ENCODE results near the gene XCL2.

DNA sequence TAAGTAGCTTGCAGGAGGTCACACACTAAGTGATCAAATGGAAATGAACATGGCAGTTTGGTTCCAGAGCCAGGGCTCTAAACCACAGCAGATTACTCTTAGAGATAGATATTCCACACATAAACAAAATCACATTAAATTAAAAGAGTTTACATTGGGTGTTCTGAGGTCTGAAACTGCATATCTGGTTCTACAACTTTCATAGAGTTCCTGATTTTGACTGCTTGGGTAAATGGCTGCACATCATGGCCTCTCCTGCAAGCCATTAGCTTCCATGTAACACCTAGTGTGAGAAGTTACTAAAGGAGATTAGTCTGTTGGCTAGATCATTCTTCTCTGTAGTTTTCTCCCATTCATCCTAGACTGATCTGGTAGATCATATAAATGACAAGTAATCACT, 12.8 kb upstream of the XCL2 start:
- TF ChIP-seq GABPA (IDR thresholded peaks at IDR 0.05; ENCODE audit: low read depth) = no peak
- TF ChIP-seq, protein P1, sequence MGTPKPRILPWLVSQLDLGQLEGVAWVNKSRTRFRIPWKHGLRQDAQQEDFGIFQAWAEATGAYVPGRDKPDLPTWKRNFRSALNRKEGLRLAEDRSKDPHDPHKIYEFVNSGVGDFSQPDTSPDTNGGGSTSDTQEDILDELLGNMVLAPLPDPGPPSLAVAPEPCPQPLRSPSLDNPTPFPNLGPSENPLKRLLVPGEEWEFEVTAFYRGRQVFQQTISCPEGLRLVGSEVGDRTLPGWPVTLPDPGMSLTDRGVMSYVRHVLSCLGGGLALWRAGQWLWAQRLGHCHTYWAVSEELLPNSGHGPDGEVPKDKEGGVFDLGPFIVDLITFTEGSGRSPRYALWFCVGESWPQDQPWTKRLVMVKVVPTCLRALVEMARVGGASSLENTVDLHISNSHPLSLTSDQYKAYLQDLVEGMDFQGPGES (IDR thresholded peaks at IDR 0.05; ENCODE audit: low read depth, low read length) = no peak
- no peak for TF ChIP-seq FOXJ3 (CRISPR knock-in tag; IDR thresholded peaks at IDR 0.05)
- TF ChIP-seq CTCF (IDR thresholded peaks at IDR 0.05) = no peak
- no peak for TF ChIP-seq NFIC (IDR thresholded peaks at IDR 0.05; ENCODE audit: borderline replicate concordance)
- TF ChIP-seq RXRA (IDR thresholded peaks at IDR 0.05; ENCODE audit: borderline replicate concordance, low read depth) = no peak
- no peak for TF ChIP-seq POLR2AphosphoS5 (IDR thresholded peaks at IDR 0.05; ENCODE audit: low read depth, low read length)
